HepG2 (cell line): Measurements from ENCODE around the gene DNAJB2. TPM values are rescaled to one million over a fixed set of nuclear protein-coding genes. Genes with fewer than 3 reads are reported as not detected.
A peak's percentile ranks its signal among the peaks of the same experiment; 100 is the strongest.

Experiments
- CBFB ChIP-seq: sonication (generic); formaldehyde crosslinking; IDR thresholded peaks from 2 replicates; pipeline ENCODE4 v1.4.0; 2020; ENCODE audit warnings: missing genetic modification reagents
- GATAD2A ChIP-seq: IDR thresholded peaks from 2 replicates; pipeline ENCODE4 v1.6.1; 2016
- GTF2F1 ChIP-seq: fragments of 150-350 bp; IDR thresholded peaks from 2 replicates; pipeline ENCODE4 v1.6.1; 2014; ENCODE audit warnings: low read length
- KLF15 ChIP-seq: sonication (generic); formaldehyde crosslinking; IDR thresholded peaks from 2 replicates; pipeline ENCODE4 v1.8.1; 2023; ENCODE audit warnings: borderline replicate concordance, mild to moderate bottlenecking, inconsistent platforms, missing genetic modification reagents, mixed read lengths
- PAXIP1 ChIP-seq: sonication (generic); formaldehyde crosslinking; conservative IDR thresholded peaks from 2 replicates; pipeline ENCODE4 v1.4.0; 2020; ENCODE audit warnings: mild to moderate bottlenecking, missing genetic modification reagents, moderate library complexity
- ZNF350 ChIP-seq: sonication (generic); formaldehyde crosslinking; IDR thresholded peaks from 2 replicates; pipeline ENCODE4 v1.4.0; 2020; ENCODE audit warnings: mild to moderate bottlenecking, low read depth, missing genetic modification reagents, borderline replicate concordance
- ZNF546 ChIP-seq: sonication (generic); formaldehyde crosslinking; conservative IDR thresholded peaks from 2 replicates; pipeline ENCODE4 v1.8.1; 2023; ENCODE audit warnings: mild to moderate bottlenecking, missing genetic modification reagents
- ZUFSP ChIP-seq: sonication (generic); formaldehyde crosslinking; IDR thresholded peaks from 2 replicates; pipeline ENCODE4 v1.9.0; 2021; ENCODE audit warnings: missing genetic modification reagents, mild to moderate bottlenecking, borderline replicate concordance
- polyA plus RNA-seq, 8 experiments: library from polyadenylated mRNA; depleted of rRNA in 3 of 8; stranded (reverse) in 7 of 8; unstranded in 1 of 8; fragments of >200 nt; fragmentation: Illumina TruSeq in 4 of 8; extraction: Trizol in 4 of 8; gene quantifications; 2 replicates each; pipeline versions ENCODE4 v1.2.1 to v1.2.3, GENCODE V29; 2011 to 2016; ENCODE audit warnings: low read depth in 4 of 8, missing spikeins in 1 of 8, mixed read lengths in 1 of 8; ENCODE audit not compliant: insufficient read depth in 1 of 8
- total RNA-seq, 5 experiments: library from RNA; depleted of rRNA; stranded (reverse); fragments of >200 nt; fragmentation: Illumina TruSeq; extraction: Trizol; gene quantifications; 2 replicates each; pipeline ENCODE4 v1.2.3, GENCODE V29; 2016; ENCODE audit warnings: low read depth in 1 of 5
- TF ChIP-seq, protein P1 (sequence below): sonication (generic); formaldehyde crosslinking; IDR thresholded peaks from 2 replicates; pipeline ENCODE4 v1.4.0; 2020; ENCODE audit warnings: missing genetic modification reagents

DNAJB2 gene
- total and polyA plus RNA-seq, 2 of the 13 experiments (the other 11 are each of a cell fraction or from before 2014, with no cell fraction given) = 21.3 to 31.1 TPM

DNA sequence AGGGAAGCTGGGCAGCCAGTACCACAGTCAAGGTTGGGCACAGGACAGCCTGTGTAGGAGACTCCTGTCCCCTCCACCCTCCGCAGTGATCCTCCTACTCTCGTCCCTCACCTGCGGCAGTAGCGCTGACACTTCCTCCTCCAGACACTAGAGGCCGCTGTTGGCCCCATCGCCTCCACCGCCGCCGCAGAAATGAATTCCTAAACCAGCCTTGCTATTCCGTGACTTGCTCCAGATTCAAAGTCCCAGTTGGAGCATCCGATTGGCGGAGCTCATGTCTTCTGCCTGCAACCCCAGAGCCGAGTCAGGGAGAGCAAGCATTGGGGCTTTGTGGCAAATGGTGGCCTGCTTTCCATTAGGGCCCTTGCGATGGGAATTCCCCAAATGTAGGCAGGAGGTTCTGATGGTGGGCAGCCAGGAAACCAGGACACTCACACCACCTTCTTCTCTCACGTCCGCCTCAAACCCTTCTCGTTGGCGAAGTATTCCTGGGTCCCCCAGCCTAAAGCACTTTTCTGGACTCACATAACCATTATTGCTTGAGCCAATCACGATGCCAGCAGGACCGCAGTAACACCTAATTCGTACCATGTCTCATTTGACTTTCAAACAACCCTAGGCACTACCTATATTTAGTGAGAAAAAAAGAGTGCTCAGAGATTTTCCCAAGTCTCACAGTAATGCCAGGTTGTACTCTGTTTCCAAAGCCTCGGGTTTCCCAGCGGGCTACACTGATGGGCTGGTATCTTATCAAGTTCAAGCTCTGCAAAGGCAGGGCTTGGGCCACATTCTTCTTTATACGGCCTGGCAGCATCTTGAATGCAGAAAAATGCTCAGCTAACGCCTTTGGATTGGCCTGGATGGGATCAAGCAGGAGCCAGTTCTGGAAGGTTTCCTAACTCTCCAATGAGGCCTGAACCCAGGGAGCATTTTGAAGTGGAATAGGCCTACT is 1.2 kb upstream of the DNAJB2 start (continued):
- TF ChIP-seq ZNF350 (CRISPR knock-in tag) (peak; percentile 83), GATAD2A (peak; percentile 73), KLF15 (no peak), ZNF546 (CRISPR knock-in tag) (no peak), ZUFSP (CRISPR knock-in tag) (no peak), GTF2F1 (no peak), CBFB (CRISPR knock-in tag) (peak; percentile 76; the same call in 1 of the 2 replicates), PAXIP1 (CRISPR knock-in tag) (peak; percentile 23; the same call in 1 of the 2 replicates)
- TF ChIP-seq, protein P1, sequence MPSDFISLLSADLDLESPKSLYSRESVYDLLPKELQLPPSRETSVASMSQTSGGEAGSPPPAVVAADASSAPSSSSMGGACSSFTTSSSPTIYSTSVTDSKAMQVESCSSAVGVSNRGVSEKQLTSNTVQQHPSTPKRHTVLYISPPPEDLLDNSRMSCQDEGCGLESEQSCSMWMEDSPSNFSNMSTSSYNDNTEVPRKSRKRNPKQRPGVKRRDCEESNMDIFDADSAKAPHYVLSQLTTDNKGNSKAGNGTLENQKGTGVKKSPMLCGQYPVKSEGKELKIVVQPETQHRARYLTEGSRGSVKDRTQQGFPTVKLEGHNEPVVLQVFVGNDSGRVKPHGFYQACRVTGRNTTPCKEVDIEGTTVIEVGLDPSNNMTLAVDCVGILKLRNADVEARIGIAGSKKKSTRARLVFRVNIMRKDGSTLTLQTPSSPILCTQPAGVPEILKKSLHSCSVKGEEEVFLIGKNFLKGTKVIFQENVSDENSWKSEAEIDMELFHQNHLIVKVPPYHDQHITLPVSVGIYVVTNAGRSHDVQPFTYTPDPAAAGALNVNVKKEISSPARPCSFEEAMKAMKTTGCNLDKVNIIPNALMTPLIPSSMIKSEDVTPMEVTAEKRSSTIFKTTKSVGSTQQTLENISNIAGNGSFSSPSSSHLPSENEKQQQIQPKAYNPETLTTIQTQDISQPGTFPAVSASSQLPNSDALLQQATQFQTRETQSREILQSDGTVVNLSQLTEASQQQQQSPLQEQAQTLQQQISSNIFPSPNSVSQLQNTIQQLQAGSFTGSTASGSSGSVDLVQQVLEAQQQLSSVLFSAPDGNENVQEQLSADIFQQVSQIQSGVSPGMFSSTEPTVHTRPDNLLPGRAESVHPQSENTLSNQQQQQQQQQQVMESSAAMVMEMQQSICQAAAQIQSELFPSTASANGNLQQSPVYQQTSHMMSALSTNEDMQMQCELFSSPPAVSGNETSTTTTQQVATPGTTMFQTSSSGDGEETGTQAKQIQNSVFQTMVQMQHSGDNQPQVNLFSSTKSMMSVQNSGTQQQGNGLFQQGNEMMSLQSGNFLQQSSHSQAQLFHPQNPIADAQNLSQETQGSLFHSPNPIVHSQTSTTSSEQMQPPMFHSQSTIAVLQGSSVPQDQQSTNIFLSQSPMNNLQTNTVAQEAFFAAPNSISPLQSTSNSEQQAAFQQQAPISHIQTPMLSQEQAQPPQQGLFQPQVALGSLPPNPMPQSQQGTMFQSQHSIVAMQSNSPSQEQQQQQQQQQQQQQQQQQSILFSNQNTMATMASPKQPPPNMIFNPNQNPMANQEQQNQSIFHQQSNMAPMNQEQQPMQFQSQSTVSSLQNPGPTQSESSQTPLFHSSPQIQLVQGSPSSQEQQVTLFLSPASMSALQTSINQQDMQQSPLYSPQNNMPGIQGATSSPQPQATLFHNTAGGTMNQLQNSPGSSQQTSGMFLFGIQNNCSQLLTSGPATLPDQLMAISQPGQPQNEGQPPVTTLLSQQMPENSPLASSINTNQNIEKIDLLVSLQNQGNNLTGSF (CRISPR knock-in tag) = no peak; the same call in 1 of the 2 replicates
